ENCODE measurements around the gene NRARP. TPM values are rescaled to one million over a fixed set of nuclear protein-coding genes. Genes with fewer than 3 reads are reported as not detected.

NRARP gene
- total and polyA plus RNA-seq, 8 donors, result 1.2 to 323 (median 3.5) TPM

DNA sequence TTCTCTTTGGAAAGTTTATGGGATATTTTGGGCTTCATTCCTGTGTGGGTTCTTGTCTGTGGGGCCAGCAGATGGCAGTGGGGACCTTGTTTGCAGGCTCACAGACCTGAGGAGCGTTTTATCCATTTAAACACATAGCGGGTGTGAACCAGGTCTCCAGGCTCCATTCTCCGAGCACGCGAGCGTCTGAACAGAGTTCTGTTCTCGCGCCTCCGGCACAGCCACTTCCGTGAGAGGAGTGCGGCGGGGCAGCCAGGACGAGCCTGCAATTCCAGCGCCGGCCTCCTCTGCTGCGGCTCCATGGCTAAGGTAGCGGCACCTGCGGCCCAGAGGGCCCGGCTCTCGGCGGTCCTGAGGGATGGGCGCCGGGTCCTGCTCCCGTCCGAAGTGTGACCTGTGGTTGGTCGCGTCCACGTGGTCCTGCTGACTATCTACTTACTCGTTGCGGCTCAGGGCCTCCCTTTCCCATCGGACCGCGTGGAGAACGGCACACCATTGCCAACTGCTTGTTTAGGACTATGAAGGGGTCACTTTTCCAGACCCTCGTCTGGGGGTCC, 7.3 kb downstream of the NRARP start:
- intact Hi-C loops (cut with DNase I; ENCODE audit: low total_unique reads), result no loop called here

DNA sequence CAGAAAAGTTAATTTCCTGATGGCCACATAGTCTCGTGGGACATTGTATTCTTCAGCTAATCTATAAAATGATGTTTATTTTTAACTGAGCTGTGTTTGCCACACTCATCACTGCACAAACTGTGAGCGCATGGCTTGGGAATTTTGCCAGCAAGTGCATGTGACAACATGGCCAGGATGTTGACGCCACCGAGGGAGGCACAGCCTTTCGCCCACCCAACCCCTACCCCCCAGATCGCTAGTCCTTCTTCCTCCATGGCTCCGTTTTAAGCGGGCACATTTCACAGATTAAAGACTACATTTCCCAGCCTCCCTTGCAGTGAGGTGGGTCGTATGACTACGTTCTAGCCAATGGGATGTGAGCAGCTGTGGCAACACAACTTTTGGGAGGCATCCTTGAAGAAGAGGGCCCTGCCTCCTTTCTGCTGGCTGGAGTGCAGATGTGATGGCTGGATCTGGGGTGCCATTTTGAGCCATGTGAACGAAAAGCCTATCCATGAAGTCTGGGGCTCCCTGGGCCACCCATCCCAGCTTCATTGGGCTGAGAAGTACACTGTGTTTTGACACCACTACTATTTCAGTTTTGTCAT, 7.9 kb downstream of the NRARP start:
- WGBS, 5 donors, result 16 to 34% (median 26%) methylated on average over 11 of the region's 11 CpGs
- Histone ChIP-seq H3K27ac (peak overlapping the region; percentile 85 to 98 (median 90)), H3K27me3 (peaks cover 7 to 69% (median 35%) of the 10 kb centered on the region in 3 donors), H3K4me3 (peak overlapping the region in 1 of 4 donors; percentile 47), H3K36me3 (no peaks in the 10 kb centered on the region), H3K9me3 (no peaks in the 10 kb centered on the region), H3K4me1 (peaks cover 41 to 53% (median 45%) of the 10 kb centered on the region in 4 donors)
- intact Hi-C loops (cut with DNase I; ENCODE audit: low total_unique reads), result no loop called here
- TF ChIP-seq, protein P1, sequence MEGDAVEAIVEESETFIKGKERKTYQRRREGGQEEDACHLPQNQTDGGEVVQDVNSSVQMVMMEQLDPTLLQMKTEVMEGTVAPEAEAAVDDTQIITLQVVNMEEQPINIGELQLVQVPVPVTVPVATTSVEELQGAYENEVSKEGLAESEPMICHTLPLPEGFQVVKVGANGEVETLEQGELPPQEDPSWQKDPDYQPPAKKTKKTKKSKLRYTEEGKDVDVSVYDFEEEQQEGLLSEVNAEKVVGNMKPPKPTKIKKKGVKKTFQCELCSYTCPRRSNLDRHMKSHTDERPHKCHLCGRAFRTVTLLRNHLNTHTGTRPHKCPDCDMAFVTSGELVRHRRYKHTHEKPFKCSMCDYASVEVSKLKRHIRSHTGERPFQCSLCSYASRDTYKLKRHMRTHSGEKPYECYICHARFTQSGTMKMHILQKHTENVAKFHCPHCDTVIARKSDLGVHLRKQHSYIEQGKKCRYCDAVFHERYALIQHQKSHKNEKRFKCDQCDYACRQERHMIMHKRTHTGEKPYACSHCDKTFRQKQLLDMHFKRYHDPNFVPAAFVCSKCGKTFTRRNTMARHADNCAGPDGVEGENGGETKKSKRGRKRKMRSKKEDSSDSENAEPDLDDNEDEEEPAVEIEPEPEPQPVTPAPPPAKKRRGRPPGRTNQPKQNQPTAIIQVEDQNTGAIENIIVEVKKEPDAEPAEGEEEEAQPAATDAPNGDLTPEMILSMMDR (IDR thresholded peaks at IDR 0.05), result no peak
- no peak for TF ChIP-seq POLR2A (IDR thresholded peaks at IDR 0.05)
- TF ChIP-seq POLR2AphosphoS5 (IDR thresholded peaks at IDR 0.05), result peak in 1 of 3 donors; percentile 67
- no peak for TF ChIP-seq EP300 (IDR thresholded peaks at IDR 0.05)
- DNase-seq, result peak; percentile 90 to 94

More for the DNA sequence above, 7.3 kb downstream of the NRARP start:
- Histone ChIP-seq H3K4me1 (peaks cover 43 to 59% (median 50%) of the 10 kb centered on the region in 4 donors), H3K36me3 (no peaks in the 10 kb centered on the region), H3K9me3 (no peaks in the 10 kb centered on the region), H3K27me3 (peaks cover 7 to 75% (median 39%) of the 10 kb centered on the region in 3 donors), H3K4me3 (peak overlapping the region; percentile 42 to 49 (median 47)), H3K27ac (peak overlapping the region; percentile 85 to 98 (median 90))
- DNase-seq, result peak in 1 of 2 donors; percentile 71
- TF ChIP-seq, protein P1 (IDR thresholded peaks at IDR 0.05), result peak in 1 of 7 experiments; percentile 3
- TF ChIP-seq POLR2AphosphoS5 (IDR thresholded peaks at IDR 0.05) (no peak), POLR2A (IDR thresholded peaks at IDR 0.05) (no peak)
- 34 to 54% (median 46%) methylated on average over 19 to 35 of the region's 35 CpGs for WGBS, 5 donors

DNA sequence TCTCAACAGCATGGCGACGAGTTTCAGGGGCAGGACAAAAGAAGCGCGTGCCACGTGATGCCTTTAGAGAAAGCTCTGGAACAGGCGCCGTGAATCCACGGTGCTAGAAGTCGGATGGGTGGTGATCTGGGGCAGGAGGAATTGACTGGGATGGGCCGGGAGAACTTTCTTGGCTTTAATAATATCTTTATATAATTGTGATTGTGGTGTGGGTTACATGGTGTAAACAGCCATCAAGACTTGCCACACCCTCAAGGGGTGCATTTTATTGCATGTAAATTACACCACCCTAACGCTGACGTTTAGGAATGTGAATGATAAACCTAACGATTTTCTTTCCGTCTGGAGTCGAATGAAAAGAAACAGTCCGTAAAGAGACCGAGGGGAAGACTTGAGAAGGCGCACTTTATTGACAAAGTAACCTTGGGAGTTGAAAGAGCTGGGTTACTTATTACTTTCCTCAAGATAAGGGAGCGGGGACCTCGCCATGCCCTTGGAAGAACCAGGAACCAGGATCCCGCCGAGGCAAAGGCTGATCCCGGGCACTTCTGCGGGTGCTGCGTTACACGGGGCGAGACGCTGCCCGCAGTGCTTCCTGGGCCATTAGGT, 8.5 kb downstream of the NRARP start:
- Histone ChIP-seq H3K4me1 (peaks cover 35 to 47% (median 42%) of the 10 kb centered on the region in 4 donors), H3K36me3 (no peaks in the 10 kb centered on the region), H3K27me3 (peaks cover 6 to 63% (median 30%) of the 10 kb centered on the region in 3 donors), H3K9me3 (no peaks in the 10 kb centered on the region), H3K27ac (peak overlapping the region; percentile 85 to 98 (median 90)), H3K4me3 (no peak overlapping the region)
- peak; percentile 91 to 94 for DNase-seq
- TF ChIP-seq POLR2AphosphoS5 (IDR thresholded peaks at IDR 0.05) (peak in 2 of 3 donors; percentile 69 to 80), EP300 (IDR thresholded peaks at IDR 0.05) (no peak), POLR2A (IDR thresholded peaks at IDR 0.05) (no peak)
- TF ChIP-seq, protein P1 (IDR thresholded peaks at IDR 0.05), result no peak
- WGBS, 5 donors, result 30 to 56% (median 34%) methylated on average over 29 of the region's 29 CpGs
- intact Hi-C loops (cut with DNase I; ENCODE audit: low total_unique reads), result no loop called here

DNA sequence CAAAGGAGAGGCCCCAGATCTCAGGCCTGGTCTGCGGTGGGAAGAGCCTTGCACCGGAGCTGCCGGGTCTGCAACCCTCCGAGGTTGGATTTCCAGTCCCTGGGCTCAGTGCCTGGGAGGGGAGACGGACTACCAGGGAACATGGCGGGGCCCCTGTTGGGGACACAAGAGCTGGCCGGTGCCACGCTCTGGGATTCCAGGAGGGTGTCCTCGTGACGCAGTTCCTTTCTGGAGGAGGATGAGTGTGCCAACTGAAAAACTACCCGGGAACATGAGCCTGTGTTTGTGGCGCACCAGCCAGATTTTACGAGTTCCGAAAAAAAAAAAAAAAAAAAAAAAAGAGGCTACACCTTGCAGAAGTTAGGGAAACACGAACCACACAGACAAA, 9.0 kb downstream of the NRARP start:
- Histone ChIP-seq H3K4me3 (no peak overlapping the region), H3K9me3 (no peaks in the 10 kb centered on the region), H3K4me1 (peaks cover 30 to 42% (median 38%) of the 10 kb centered on the region in 4 donors), H3K27ac (peak overlapping the region; percentile 85 to 98 (median 90)), H3K36me3 (no peaks in the 10 kb centered on the region), H3K27me3 (peaks cover 1 to 58% (median 25%) of the 10 kb centered on the region in 3 donors)
- DNase-seq, result peak in 1 of 2 donors; percentile 57
- TF ChIP-seq POLR2A (IDR thresholded peaks at IDR 0.05) (no peak), EP300 (IDR thresholded peaks at IDR 0.05) (no peak), POLR2AphosphoS5 (IDR thresholded peaks at IDR 0.05) (no peak)
- TF ChIP-seq, protein P1 (IDR thresholded peaks at IDR 0.05), result no peak
- 28 to 59% (median 33%) methylated on average over 15 of the region's 15 CpGs for WGBS, 5 donors
- intact Hi-C loops (cut with DNase I; ENCODE audit: low total_unique reads), result no loop called here
